ENCODE data around the gene ZNF785. TPM values are rescaled to one million over a fixed set of nuclear protein-coding genes. Genes with fewer than 3 reads are reported as not detected.

Gene ZNF785
- total and polyA plus RNA-seq, 8 donors, result 6.3 to 12.1 (median 8.1) TPM

GRCh38 chr16:30604316-30604947 is 18.9 kb upstream of the ZNF785 start:
- intact Hi-C loops (cut with DNase I), result no loop called here
- H3K4me1 ChIP-seq, result peaks cover 0 to 7% (median 6%) of the 10 kb centered on the region in 3 donors
- FAIRE-seq, result no peak
- TF ChIP-seq, protein P1, sequence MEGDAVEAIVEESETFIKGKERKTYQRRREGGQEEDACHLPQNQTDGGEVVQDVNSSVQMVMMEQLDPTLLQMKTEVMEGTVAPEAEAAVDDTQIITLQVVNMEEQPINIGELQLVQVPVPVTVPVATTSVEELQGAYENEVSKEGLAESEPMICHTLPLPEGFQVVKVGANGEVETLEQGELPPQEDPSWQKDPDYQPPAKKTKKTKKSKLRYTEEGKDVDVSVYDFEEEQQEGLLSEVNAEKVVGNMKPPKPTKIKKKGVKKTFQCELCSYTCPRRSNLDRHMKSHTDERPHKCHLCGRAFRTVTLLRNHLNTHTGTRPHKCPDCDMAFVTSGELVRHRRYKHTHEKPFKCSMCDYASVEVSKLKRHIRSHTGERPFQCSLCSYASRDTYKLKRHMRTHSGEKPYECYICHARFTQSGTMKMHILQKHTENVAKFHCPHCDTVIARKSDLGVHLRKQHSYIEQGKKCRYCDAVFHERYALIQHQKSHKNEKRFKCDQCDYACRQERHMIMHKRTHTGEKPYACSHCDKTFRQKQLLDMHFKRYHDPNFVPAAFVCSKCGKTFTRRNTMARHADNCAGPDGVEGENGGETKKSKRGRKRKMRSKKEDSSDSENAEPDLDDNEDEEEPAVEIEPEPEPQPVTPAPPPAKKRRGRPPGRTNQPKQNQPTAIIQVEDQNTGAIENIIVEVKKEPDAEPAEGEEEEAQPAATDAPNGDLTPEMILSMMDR (IDR thresholded peaks at IDR 0.05), result no peak
- no peak overlapping the region for H3K4me3 ChIP-seq
- peak in 2 of 6 donors; percentile 34 to 68 for DNase-seq
- H3K9me3 ChIP-seq, result no peaks in the 10 kb centered on the region
- 92 to 93% methylated on average over 48 to 49 of the region's 49 CpGs for WGBS, 2 donors
- no peaks in the 10 kb centered on the region for H3K27me3 ChIP-seq
- H3K27ac ChIP-seq, result no peak overlapping the region
- H3K36me3 ChIP-seq, result peaks cover 9 to 34% (median 16%) of the 10 kb centered on the region in 3 donors
- ATAC-seq, result no peak

- ATAC-seq (peak in 1 of 4 donors; percentile 45), FAIRE-seq (no peak), DNase-seq (no peak)
- intact Hi-C loops (cut with DNase I), result no loop called here
- no peaks in the 10 kb centered on the region for H3K9me3 ChIP-seq
- H3K4me1 ChIP-seq, result peaks cover 0 to 5% (median 4%) of the 10 kb centered on the region in 3 donors
- peaks cover 9 to 34% (median 16%) of the 10 kb centered on the region in 3 donors for H3K36me3 ChIP-seq
- H3K27ac ChIP-seq, result no peak overlapping the region
- no peaks in the 10 kb centered on the region for H3K27me3 ChIP-seq
- TF ChIP-seq, protein P1 (IDR thresholded peaks at IDR 0.05), result no peak
- no peak overlapping the region for H3K4me3 ChIP-seq
- 84 to 93% methylated on average over 7 of the region's 7 CpGs for WGBS, 2 donors
Measured at GRCh38 chr16:30603945-30604315, 18.4 kb upstream of the ZNF785 start.

DNA sequence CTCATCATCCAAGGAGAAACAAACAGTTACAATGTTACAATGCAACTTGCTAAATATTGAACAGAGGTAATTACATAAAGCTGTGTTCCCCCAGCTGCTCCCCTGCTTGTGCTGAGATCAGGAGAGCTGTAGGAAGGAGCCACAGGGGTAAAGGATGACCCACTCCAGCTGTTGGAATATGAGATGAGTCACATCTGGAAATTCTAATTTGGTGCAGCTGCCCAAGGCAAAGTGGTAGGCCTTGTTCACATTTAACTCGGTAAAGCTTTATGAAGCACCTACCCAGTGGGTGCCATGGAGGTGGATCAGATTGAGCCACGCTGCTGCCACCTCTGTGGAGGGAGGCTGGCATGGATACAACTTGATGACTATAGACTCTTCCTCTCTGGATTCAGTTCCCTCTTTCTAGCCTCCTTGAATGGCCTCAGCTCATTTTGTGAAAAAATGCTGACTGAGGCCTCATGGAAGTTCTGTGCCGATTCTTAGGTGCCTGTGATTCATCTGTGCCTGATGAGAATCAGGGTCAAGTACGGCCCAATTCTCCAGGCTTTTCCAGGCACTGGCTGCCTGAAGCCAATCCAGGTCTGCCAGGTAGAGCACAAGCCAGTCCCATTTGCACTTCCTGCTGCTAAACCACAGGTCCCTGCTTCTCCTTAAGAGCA is 17.2 kb upstream of the ZNF785 start:
- intact Hi-C loops (cut with DNase I), result no loop called here
- TF ChIP-seq, protein P1 (IDR thresholded peaks at IDR 0.05), result no peak
- no peaks in the 10 kb centered on the region for H3K27me3 ChIP-seq
- no peak overlapping the region for H3K4me3 ChIP-seq
- H3K4me1 ChIP-seq, result no peaks in the 10 kb centered on the region
- FAIRE-seq (no peak), ATAC-seq (peak in 2 of 4 donors; percentile 26 to 40), DNase-seq (peak in 1 of 6 donors; percentile 7)
- WGBS, 2 donors, result 73 to 75% methylated on average over 4 of the region's 4 CpGs
- no peak overlapping the region for H3K27ac ChIP-seq
- H3K9me3 ChIP-seq, result no peaks in the 10 kb centered on the region
- H3K36me3 ChIP-seq, result peaks cover 9 to 34% (median 16%) of the 10 kb centered on the region in 3 donors

DNA sequence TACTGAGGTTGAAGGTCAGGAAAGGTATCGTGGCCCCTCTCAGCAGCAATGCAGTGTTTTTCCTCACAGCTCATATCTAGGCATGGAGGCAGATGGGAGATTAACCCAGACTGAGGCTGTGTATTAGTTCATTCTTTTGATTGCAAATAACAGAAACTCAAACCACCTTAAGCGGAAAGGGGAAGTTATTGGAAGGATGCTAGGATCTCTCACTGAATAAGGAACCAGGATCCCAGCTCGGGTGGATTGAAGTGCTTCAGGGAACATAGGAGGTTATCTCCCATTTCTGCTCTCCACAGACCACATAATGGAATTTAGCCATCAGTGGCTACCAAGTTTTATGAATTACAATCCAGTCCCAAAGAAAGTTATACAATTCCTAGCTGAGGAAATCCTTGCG is 16.5 kb upstream of the ZNF785 start:
- Histone ChIP-seq H3K9me3 (no peaks in the 10 kb centered on the region), H3K4me3 (no peak overlapping the region), H3K27ac (no peak overlapping the region), H3K36me3 (peaks cover 9 to 31% (median 16%) of the 10 kb centered on the region in 3 donors), H3K27me3 (no peaks in the 10 kb centered on the region), H3K4me1 (no peaks in the 10 kb centered on the region)
- FAIRE-seq (no peak), ATAC-seq (no peak), DNase-seq (no peak)
- 78 to 80% methylated on average over 4 of the region's 4 CpGs for WGBS, 2 donors
- TF ChIP-seq, protein P1 (IDR thresholded peaks at IDR 0.05), result no peak
- intact Hi-C loops (cut with DNase I), result no loop called here

GRCh38 chr16:30600929-30601328 is 15.4 kb upstream of the ZNF785 start:
- H3K27me3 ChIP-seq, result no peaks in the 10 kb centered on the region
- H3K4me1 ChIP-seq, result no peaks in the 10 kb centered on the region
- 97 to 98% methylated on average over 2 of the region's 2 CpGs for WGBS, 2 donors
- H3K4me3 ChIP-seq, result no peak overlapping the region
- no peak for DNase-seq
- FAIRE-seq, result no peak
- no peak overlapping the region for H3K27ac ChIP-seq
- intact Hi-C loops (cut with DNase I), result no loop called here
- TF ChIP-seq, protein P1 (IDR thresholded peaks at IDR 0.05), result no peak
- ATAC-seq, result no peak
- H3K9me3 ChIP-seq, result no peaks in the 10 kb centered on the region
- H3K36me3 ChIP-seq, result peaks cover 9 to 24% (median 16%) of the 10 kb centered on the region in 3 donors

Measured in pancreas (tissue), 10 donors.